Stimulated activated CD8-positive, alpha-beta memory T cell treated with anti-CD3 and anti-CD28 coated beads, Interleukin-7, amount 100 ng/mL, for 4 hours (primary cell): Measurements from ENCODE around the gene PPFIBP2.
"Not testable (repeated sequence)": the region's sequence is repeated elsewhere in the genome, so short reads cannot be mapped to it uniquely, and the experiment has no call there.

Experiments used
- DNase-seq, 2 donors: peaks; one replicate each; pipeline ENCODE4 v3.0.0-alpha.2; 2020; ENCODE audit warnings: low read depth in 2 of 2

Gene PPFIBP2

GRCh38 chr11:7635708-7636107 is 121.9 kb downstream of the PPFIBP2 start:
- no peak for DNase-seq

- DNase-seq = no peak
Observed at GRCh38 chr11:7636350-7636749, 122.6 kb downstream of the PPFIBP2 start.

- DNase-seq = no peak
Observed at GRCh38 chr11:7637447-7638157, 123.8 kb downstream of the PPFIBP2 start.

- DNase-seq = no peak
Observed at GRCh38 chr11:7638710-7639642, 125.2 kb downstream of the PPFIBP2 start.

- DNase-seq = no peak
Observed at GRCh38 chr11:7639643-7640025, 125.8 kb downstream of the PPFIBP2 start.

GRCh38 chr11:7640816-7641215 is 127.0 kb downstream of the PPFIBP2 start:
- DNase-seq = no peak

GRCh38 chr11:7642747-7643146 is 128.9 kb downstream of the PPFIBP2 start:
- no peak for DNase-seq

- no peak for DNase-seq
Observed at GRCh38 chr11:7643314-7643713, 129.5 kb downstream of the PPFIBP2 start.

GRCh38 chr11:7645206-7645605 is 131.4 kb downstream of the PPFIBP2 start:
- no peak for DNase-seq

- DNase-seq = no peak
Observed at GRCh38 chr11:7646866-7647265, 133.1 kb downstream of the PPFIBP2 start.

GRCh38 chr11:7648264-7648663 is 134.5 kb downstream of the PPFIBP2 start:
- no peak for DNase-seq

- DNase-seq = no peak
Observed at GRCh38 chr11:7651140-7651551, 137.3 kb downstream of the PPFIBP2 start.

- no peak for DNase-seq
Observed at GRCh38 chr11:7651700-7652099, 137.9 kb downstream of the PPFIBP2 start.

- no peak for DNase-seq
Observed at GRCh38 chr11:7654195-7654705, 140.5 kb downstream of the PPFIBP2 start.

- DNase-seq = no peak
Observed at GRCh38 chr11:7655253-7656217, 141.7 kb downstream of the PPFIBP2 start.

GRCh38 chr11:7656704-7657103 is 142.9 kb downstream of the PPFIBP2 start:
- DNase-seq = no peak

- DNase-seq = no peak
Observed at GRCh38 chr11:7657306-7658025, 143.7 kb downstream of the PPFIBP2 start.

- not testable (repeated sequence) for DNase-seq
Observed at GRCh38 chr11:7663531-7663930, 149.7 kb downstream of the PPFIBP2 start.

GRCh38 chr11:7664867-7665266 is 151.1 kb downstream of the PPFIBP2 start:
- DNase-seq = no peak

- DNase-seq = peak; percentile 21 to 29
Observed at GRCh38 chr11:7665473-7666291, 151.9 kb downstream of the PPFIBP2 start.
